ENCODE data around the gene NCOA7. TPM values are rescaled to one million over a fixed set of nuclear protein-coding genes. Genes with fewer than 3 reads are reported as not detected.

The NCOA7 gene
- total RNA-seq, 3 donors from 2014 or later (not counting 1 experiment from before 2014, with no cell fraction given) = 37.3 to 66.6 (median 56.8) TPM

DNA sequence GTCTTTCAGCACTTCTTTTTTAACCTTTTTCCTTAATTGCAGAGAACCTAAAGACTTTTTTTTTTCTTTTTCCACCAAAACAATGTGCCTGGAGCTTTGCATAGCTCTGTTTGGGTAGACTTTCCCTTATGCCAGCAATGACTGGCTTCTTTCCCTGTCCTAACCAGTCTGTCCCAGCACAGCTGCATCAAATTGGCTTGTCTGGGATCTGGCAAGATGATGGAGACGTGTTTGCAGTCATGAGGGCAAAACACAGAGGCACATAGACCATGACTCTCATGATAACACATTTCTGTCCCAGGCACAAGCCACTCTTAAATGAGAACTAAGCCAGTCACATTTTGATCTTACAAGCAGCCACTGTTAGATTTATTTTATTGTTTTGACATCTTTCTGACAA, 24.8 kb upstream of the NCOA7 start:
- Mint-ChIP-seq H3K36me3 (no peaks in the 10 kb centered on the region), H3K4me1 (no peaks in the 10 kb centered on the region), H3K4me3 (no peak overlapping the region), H3K27ac (no peak overlapping the region), H3K9me3 (no peaks in the 10 kb centered on the region), H3K27me3 (ENCODE audit: low read depth in 2 of 2) (peaks cover 29 to 65% of the 10 kb centered on the region in 2 donors)
- DNase-seq (no peak), ATAC-seq (no peak)
- Histone ChIP-seq H3K4me1 (ENCODE audit: control insufficient read depth, insufficient read depth, low read length) (no peaks in the 10 kb centered on the region), H3K4me3 (ENCODE audit: low read length) (no peak overlapping the region), H3K36me3 (ENCODE audit: control insufficient read depth, insufficient read depth, low read length) (no peaks in the 10 kb centered on the region), H3K27ac (ENCODE audit: low read length) (no peak overlapping the region), H3K27me3 (ENCODE audit: control insufficient read depth, insufficient read depth, low read length) (peaks cover 9% of the 10 kb centered on the region), H3K9me3 (ENCODE audit: control insufficient read depth, insufficient read depth, low read length) (no peaks in the 10 kb centered on the region)
- WGBS (ENCODE audit: insufficient coverage) = 60% methylated on average over 1 of the region's 1 CpG
- TF ChIP-seq, protein P1, sequence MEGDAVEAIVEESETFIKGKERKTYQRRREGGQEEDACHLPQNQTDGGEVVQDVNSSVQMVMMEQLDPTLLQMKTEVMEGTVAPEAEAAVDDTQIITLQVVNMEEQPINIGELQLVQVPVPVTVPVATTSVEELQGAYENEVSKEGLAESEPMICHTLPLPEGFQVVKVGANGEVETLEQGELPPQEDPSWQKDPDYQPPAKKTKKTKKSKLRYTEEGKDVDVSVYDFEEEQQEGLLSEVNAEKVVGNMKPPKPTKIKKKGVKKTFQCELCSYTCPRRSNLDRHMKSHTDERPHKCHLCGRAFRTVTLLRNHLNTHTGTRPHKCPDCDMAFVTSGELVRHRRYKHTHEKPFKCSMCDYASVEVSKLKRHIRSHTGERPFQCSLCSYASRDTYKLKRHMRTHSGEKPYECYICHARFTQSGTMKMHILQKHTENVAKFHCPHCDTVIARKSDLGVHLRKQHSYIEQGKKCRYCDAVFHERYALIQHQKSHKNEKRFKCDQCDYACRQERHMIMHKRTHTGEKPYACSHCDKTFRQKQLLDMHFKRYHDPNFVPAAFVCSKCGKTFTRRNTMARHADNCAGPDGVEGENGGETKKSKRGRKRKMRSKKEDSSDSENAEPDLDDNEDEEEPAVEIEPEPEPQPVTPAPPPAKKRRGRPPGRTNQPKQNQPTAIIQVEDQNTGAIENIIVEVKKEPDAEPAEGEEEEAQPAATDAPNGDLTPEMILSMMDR (IDR thresholded peaks at IDR 0.05) = no peak
- intact Hi-C loops (cut with micrococcal nuclease) = loop anchor here (5.0 kb wide), 2 partner anchors 254 to 614 kb away; partner anchors contain the start of gene TPD52L1

DNA sequence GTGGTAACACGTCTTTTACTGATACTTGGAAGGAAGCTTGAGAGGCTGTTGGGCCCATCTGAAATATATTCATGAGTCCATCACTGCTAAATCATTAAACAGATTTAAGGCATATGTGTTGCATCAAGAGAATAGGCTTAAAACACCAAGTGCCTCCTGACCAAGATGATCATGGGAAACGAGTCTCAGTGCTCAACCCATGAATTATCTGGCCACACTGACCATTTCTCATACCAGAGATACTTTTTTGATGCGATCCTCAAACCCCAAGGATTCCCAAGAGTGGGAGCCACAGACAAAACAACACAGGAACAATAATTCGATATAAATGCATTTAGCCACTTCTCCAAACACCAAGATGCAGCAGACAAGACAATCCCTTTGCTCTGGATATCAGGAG, 24.1 kb upstream of the NCOA7 start:
- H3K9me3 Mint-ChIP-seq = no peaks in the 10 kb centered on the region
- DNase-seq (no peak), ATAC-seq (no peak)
- no peaks in the 10 kb centered on the region for H3K36me3 Mint-ChIP-seq
- H3K4me1 Mint-ChIP-seq = no peaks in the 10 kb centered on the region
- intact Hi-C loops (cut with micrococcal nuclease) = loop anchor here (5.0 kb wide), 2 partner anchors 254 to 614 kb away; partner anchors contain the start of gene TPD52L1
- peaks cover 29 to 65% of the 10 kb centered on the region in 2 donors for H3K27me3 Mint-ChIP-seq (ENCODE audit: low read depth in 2 of 2)
- H3K9me3 ChIP-seq (ENCODE audit: control insufficient read depth, insufficient read depth, low read length) = no peaks in the 10 kb centered on the region
- H3K36me3 ChIP-seq (ENCODE audit: control insufficient read depth, insufficient read depth, low read length) = no peaks in the 10 kb centered on the region
- H3K4me3 ChIP-seq (ENCODE audit: low read length) = no peak overlapping the region
- no peak overlapping the region for H3K4me3 Mint-ChIP-seq
- H3K27me3 ChIP-seq (ENCODE audit: control insufficient read depth, insufficient read depth, low read length) = peaks cover 7% of the 10 kb centered on the region
- no peak overlapping the region for H3K27ac Mint-ChIP-seq
- TF ChIP-seq, protein P1 (IDR thresholded peaks at IDR 0.05) = no peak
- no peak overlapping the region for H3K27ac ChIP-seq (ENCODE audit: low read length)
- 68% methylated on average over 4 of the region's 4 CpGs for WGBS (ENCODE audit: insufficient coverage)
- no peaks in the 10 kb centered on the region for H3K4me1 ChIP-seq (ENCODE audit: control insufficient read depth, insufficient read depth, low read length)

DNA sequence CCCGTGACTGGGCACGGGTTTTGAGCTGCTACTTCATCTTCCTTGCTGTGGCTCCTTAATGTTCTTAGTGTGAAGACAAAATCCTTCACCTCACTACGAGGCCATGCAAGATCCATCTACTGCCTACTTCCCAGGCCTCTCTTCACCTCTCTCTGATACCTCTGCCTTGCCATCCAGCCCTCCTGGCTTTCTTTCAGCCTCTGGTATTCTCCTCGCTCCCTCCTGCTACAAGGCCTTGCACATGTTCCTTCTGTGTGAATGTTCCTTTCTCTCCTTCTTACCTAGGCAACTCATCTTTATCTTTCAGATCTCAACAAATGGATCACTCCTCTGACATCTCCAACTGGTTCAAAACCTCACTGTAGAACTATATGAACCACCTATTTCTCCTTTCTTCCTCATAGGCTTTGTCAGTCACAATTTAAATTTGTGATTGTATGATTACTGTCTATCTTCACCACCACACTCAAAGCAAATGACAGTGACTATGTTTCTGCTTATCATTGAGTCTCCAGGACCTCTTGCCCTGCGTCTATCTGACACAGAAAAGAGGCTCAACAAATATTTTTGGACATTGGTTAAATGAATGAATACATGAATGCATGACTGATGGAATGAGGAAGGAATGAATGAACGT, 21.5 kb upstream of the NCOA7 start:
- intact Hi-C loops (cut with micrococcal nuclease) = loop anchor here (1.0 to 5.0 kb wide), 3 partner anchors 257 to 617 kb away; partner anchors contain the start of gene TPD52L1
- Histone ChIP-seq H3K4me3 (ENCODE audit: low read length) (no peak overlapping the region), H3K27me3 (ENCODE audit: control insufficient read depth, insufficient read depth, low read length) (peaks cover 2% of the 10 kb centered on the region), H3K36me3 (ENCODE audit: control insufficient read depth, insufficient read depth, low read length) (no peaks in the 10 kb centered on the region), H3K27ac (ENCODE audit: low read length) (no peak overlapping the region), H3K9me3 (ENCODE audit: control insufficient read depth, insufficient read depth, low read length) (no peaks in the 10 kb centered on the region), H3K4me1 (ENCODE audit: control insufficient read depth, insufficient read depth, low read length) (no peaks in the 10 kb centered on the region)
- Mint-ChIP-seq H3K4me3 (no peak overlapping the region), H3K9me3 (no peaks in the 10 kb centered on the region), H3K36me3 (no peaks in the 10 kb centered on the region), H3K27me3 (ENCODE audit: low read depth in 2 of 2) (peaks cover 21 to 55% of the 10 kb centered on the region in 2 donors), H3K4me1 (no peaks in the 10 kb centered on the region), H3K27ac (no peak overlapping the region)
- DNase-seq (no peak), ATAC-seq (no peak)
- 67% methylated on average over 5 of the region's 6 CpGs for WGBS (ENCODE audit: insufficient coverage)
- TF ChIP-seq, protein P1 (IDR thresholded peaks at IDR 0.05) = no peak
